GM13977 (cell line): ENCODE data around the gene EXOC4.

Experiments
- DNase-seq: peaks from one replicate; pipeline ENCODE4 v3.0.0; 2012; ENCODE audit warnings: low spot score
- CTCF ChIP-seq: IDR thresholded peaks from 2 replicates; pipeline ENCODE4 v1.5.1; 2012; ENCODE audit warnings: mild to moderate bottlenecking, control low read depth; ENCODE audit not compliant: insufficient read depth; ENCODE audit errors: extremely low read depth, missing control alignments
- in situ Hi-C: fragments of 300-500 bp; cut with MboI; formaldehyde crosslinking; loops from one replicate; pipeline ENCODE4 v1.12.0; 2022; ENCODE audit warnings: low sequenced_read_pairs, low pct_unique_long_range_greater_than_20kb, mixed read lengths, inconsistent platforms; ENCODE audit not compliant: unreplicated experiment

EXOC4 gene

GRCh38 chr7:133784486-133785001 is 531.7 kb downstream of the EXOC4 start:
- TF ChIP-seq CTCF = no peak
- in situ Hi-C loops = no loop called here
- DNase-seq = no peak

- no peak for DNase-seq
- no peak for TF ChIP-seq CTCF
- in situ Hi-C loops = no loop called here
These were observed 533.6 kb downstream of the EXOC4 start for GRCh38 chr7:133786401-133786937.

- in situ Hi-C loops = no loop called here
- no peak for DNase-seq
- no peak for TF ChIP-seq CTCF
These were observed 537.1 kb downstream of the EXOC4 start for GRCh38 chr7:133789974-133790373.

GRCh38 chr7:133790911-133791310 is 538.0 kb downstream of the EXOC4 start:
- in situ Hi-C loops = no loop called here
- DNase-seq = no peak
- TF ChIP-seq CTCF = no peak

GRCh38 chr7:133794479-133794878 is 541.6 kb downstream of the EXOC4 start:
- in situ Hi-C loops = no loop called here
- DNase-seq = no peak
- TF ChIP-seq CTCF = no peak

- in situ Hi-C loops = no loop called here
- TF ChIP-seq CTCF = no peak
- no peak for DNase-seq
These were observed 542.3 kb downstream of the EXOC4 start for GRCh38 chr7:133795068-133795665.
